Liver (tissue), 9 donors: ENCODE data around the gene C16orf74. TPM values are rescaled to one million over a fixed set of nuclear protein-coding genes. Genes with fewer than 3 reads are reported as not detected.

Experiments used
- DNase-seq: peaks from one replicate; pipeline ENCODE4 v3.0.0-alpha.2; 2017; ENCODE audit warnings: low spot score
- H3K27ac ChIP-seq, 2 donors: one replicate each; pipeline ENCODE4 v1.7.0; 2013; ENCODE audit warnings: inconsistent platforms in 2 of 2, low read length in 2 of 2, control low read depth in 1 of 2, low read depth in 1 of 2, mild to moderate bottlenecking in 1 of 2
- H3K27me3 ChIP-seq, 4 donors: one replicate each; pipeline versions ENCODE4 v1.6.1 to v1.7.0; 2013; ENCODE audit warnings: low read length in 3 of 4, inconsistent platforms in 1 of 4, mild to moderate bottlenecking in 1 of 4, moderate library complexity in 1 of 4; ENCODE audit not compliant: control insufficient read depth in 4 of 4, insufficient read depth in 4 of 4
- H3K36me3 ChIP-seq, 4 donors: one replicate each; pipeline versions ENCODE4 v1.6.1 to v1.7.0; 2013; ENCODE audit warnings: low read length in 3 of 4, mild to moderate bottlenecking in 3 of 4, low read depth in 1 of 4, moderate library complexity in 1 of 4; ENCODE audit not compliant: control insufficient read depth in 4 of 4, insufficient read depth in 3 of 4
- H3K4me1 ChIP-seq, 4 donors: one replicate each; pipeline versions ENCODE4 v1.6.1 to v1.7.0; 2013; ENCODE audit warnings: low read length in 3 of 4, mild to moderate bottlenecking in 3 of 4, moderate library complexity in 1 of 4; ENCODE audit not compliant: control insufficient read depth in 4 of 4, insufficient read depth in 4 of 4
- H3K4me3 ChIP-seq, 3 donors: one replicate each; pipeline versions ENCODE4 v1.6.1 to v1.7.0; 2013; ENCODE audit warnings: low read length in 3 of 3, control low read depth in 1 of 3, low read depth in 1 of 3, mild to moderate bottlenecking in 1 of 3
- H3K9ac ChIP-seq, 2 donors: one replicate each; pipeline ENCODE4 v1.7.0; 2013; ENCODE audit warnings: low read length in 2 of 2, mild to moderate bottlenecking in 2 of 2, moderate library complexity in 2 of 2, control low read depth in 1 of 2, low read depth in 1 of 2
- H3K9me3 ChIP-seq, 4 donors: one replicate each; pipeline versions ENCODE4 v1.6.1 to v1.7.0; 2013; ENCODE audit warnings: low read length in 3 of 4; ENCODE audit not compliant: control insufficient read depth in 4 of 4
- ATF3 ChIP-seq: IDR thresholded peaks from 2 replicates; pipeline ENCODE4 v1.6.1; 2016; ENCODE audit warnings: antibody characterized with exemption
- CTCF ChIP-seq: fragments of 150-350 bp; IDR thresholded peaks from 2 replicates; pipeline ENCODE4 v1.5.1; 2017; ENCODE audit warnings: improper control_type of control experiment, low read depth, low read length; ENCODE audit not compliant: missing input control
- EGR1 ChIP-seq, 2 donors: IDR thresholded peaks; 2 replicates each; pipeline ENCODE4 v1.6.1; 2016 to 2018; ENCODE audit warnings: antibody characterized with exemption in 2 of 2, low read depth in 2 of 2
- FOXA1 ChIP-seq: IDR thresholded peaks from 2 replicates; pipeline ENCODE4 v1.6.1; 2016; ENCODE audit warnings: antibody characterized with exemption
- FOXA2 ChIP-seq: IDR thresholded peaks from 2 replicates; pipeline ENCODE4 v1.6.1; 2016; ENCODE audit warnings: antibody characterized with exemption
- GABPA ChIP-seq, 2 donors: IDR thresholded peaks in 1 of 2; conservative IDR thresholded peaks in 1 of 2; 2 replicates each; pipeline ENCODE4 v1.6.1; 2016; ENCODE audit warnings: antibody characterized with exemption in 2 of 2, mild to moderate bottlenecking in 1 of 2, moderate library complexity in 1 of 2
- HNF4A ChIP-seq, 2 donors: conservative IDR thresholded peaks; 2 replicates each; pipeline ENCODE4 v1.6.1; 2016; ENCODE audit warnings: antibody characterized with exemption in 2 of 2, mild to moderate bottlenecking in 2 of 2
- HNF4G ChIP-seq: IDR thresholded peaks from 2 replicates; pipeline ENCODE4 v1.6.1; 2016; ENCODE audit warnings: antibody characterized with exemption
- JUND ChIP-seq, 2 donors: IDR thresholded peaks; 2 replicates each; pipeline ENCODE4 v1.6.1; 2016; ENCODE audit warnings: antibody characterized with exemption in 2 of 2
- MAX ChIP-seq: IDR thresholded peaks from 2 replicates; pipeline ENCODE4 v1.6.1; 2016; ENCODE audit warnings: antibody characterized with exemption
- NR2F2 ChIP-seq: IDR thresholded peaks from 2 replicates; pipeline ENCODE4 v1.6.1; 2016; ENCODE audit warnings: antibody characterized with exemption
- RAD21 ChIP-seq, 2 donors: IDR thresholded peaks; 2 replicates each; pipeline ENCODE4 v1.6.1; 2016; ENCODE audit warnings: antibody characterized with exemption in 2 of 2, mild to moderate bottlenecking in 2 of 2
- REST ChIP-seq: IDR thresholded peaks from 2 replicates; pipeline ENCODE4 v1.6.1; 2016; ENCODE audit warnings: antibody characterized with exemption, mild to moderate bottlenecking
- RXRA ChIP-seq, 2 donors: IDR thresholded peaks; 2 replicates each; pipeline ENCODE4 v1.6.1; 2017 to 2018; ENCODE audit warnings: antibody characterized with exemption in 2 of 2, mild to moderate bottlenecking in 1 of 2
- SP1 ChIP-seq: IDR thresholded peaks from 2 replicates; pipeline ENCODE4 v1.6.1; 2018; ENCODE audit warnings: antibody characterized with exemption, mild to moderate bottlenecking
- TAF1 ChIP-seq: conservative IDR thresholded peaks from 2 replicates; pipeline ENCODE4 v1.6.1; 2016; ENCODE audit warnings: antibody characterized with exemption, mild to moderate bottlenecking
- YY1 ChIP-seq: IDR thresholded peaks from 2 replicates; pipeline ENCODE4 v1.6.1; 2016; ENCODE audit warnings: antibody characterized with exemption, mild to moderate bottlenecking
- ZBTB33 ChIP-seq: IDR thresholded peaks from 2 replicates; pipeline ENCODE4 v1.6.1; 2016; ENCODE audit warnings: antibody characterized with exemption
- WGBS: extraction: QIAGEN DNeasy Blood & Tissue Kit; methylation state at CpG from one replicate; pipeline ENCODE4 v1.1.7; 2013; 5-methylcytosine and 5-hydroxymethylcytosine counted together
- polyA plus RNA-seq, 2 donors: library from polyadenylated mRNA; stranded (reverse) in 1 of 2; unstranded in 1 of 2; fragments of 200-250 nt in 1 of 2; fragments of >200 nt in 1 of 2; fragmentation: Nextera tagmentation in 1 of 2; extraction: Ambion mirVana in 1 of 2; gene quantifications; one replicate each; pipeline versions ENCODE4 v1.2.1 to v1.2.3, GENCODE V29; 2013 to 2015
- total RNA-seq, 2 donors: library from RNA; depleted of rRNA; stranded (reverse); fragments of >200 nt; gene quantifications; one replicate each; pipeline ENCODE4 v1.2.3, GENCODE V29; 2014
- donor health status: healthy.
- donor health status: healthy.
- donor health status: healthy.
- donor health status: healthy.
- donor health status: healthy.

Gene C16orf74
- total and polyA plus RNA-seq, 4 donors = 0.37 to 0.75 (median 0.43) TPM

GRCh38 chr16:85777583-85778310 is 26.9 kb upstream of the C16orf74 start:
- no peaks in the 10 kb centered on the region for H3K27me3 ChIP-seq
- 88% methylated on average over 4 of the region's 4 CpGs for WGBS
- TF ChIP-seq HNF4A (conservative IDR thresholded peaks at IDR 0.05) = no peak
- no peak for TF ChIP-seq MAX
- no peak for TF ChIP-seq REST
- no peak for TF ChIP-seq FOXA2
- no peak for TF ChIP-seq RXRA (IDR thresholded peaks at IDR 0.05)
- no peak for TF ChIP-seq RAD21 (IDR thresholded peaks at IDR 0.05)
- TF ChIP-seq JUND (IDR thresholded peaks at IDR 0.05) = no peak
- TF ChIP-seq CTCF = no peak
- no peak for TF ChIP-seq YY1
- no peak for TF ChIP-seq ZBTB33
- TF ChIP-seq HNF4G = no peak
- no peak for TF ChIP-seq EGR1 (IDR thresholded peaks at IDR 0.05; ENCODE audit: low read depth in 2 of 2)
- TF ChIP-seq ATF3 = no peak
- no peak for TF ChIP-seq NR2F2
- TF ChIP-seq FOXA1 = no peak
- TF ChIP-seq TAF1 = no peak
- TF ChIP-seq GABPA (IDR thresholded peaks at IDR 0.05 in 1 of 2, conservative IDR thresholded peaks at IDR 0.05 in 1 of 2) = no peak
- TF ChIP-seq SP1 = no peak
- no peak overlapping the region for H3K27ac ChIP-seq
- no peak overlapping the region for H3K9ac ChIP-seq
- no peak overlapping the region for H3K4me3 ChIP-seq
- peaks cover 16 to 37% (median 21%) of the 10 kb centered on the region in 4 donors for H3K36me3 ChIP-seq
- no peaks in the 10 kb centered on the region for H3K9me3 ChIP-seq
- no peak for DNase-seq
- H3K4me1 ChIP-seq = peaks cover 3 to 19% (median 13%) of the 10 kb centered on the region in 4 donors
